Ishikawa (cell line): Measurements from ENCODE around the gene KCNJ9.
A peak's percentile ranks its signal among the peaks of the same experiment; 100 is the strongest.

Experiments
- CEBPB ChIP-seq: IDR thresholded peaks from 2 replicates; pipeline ENCODE4 v1.6.1; 2012
- CREB1 ChIP-seq: IDR thresholded peaks from 2 replicates; pipeline ENCODE4 v1.6.1; 2012; ENCODE audit warnings: low read depth
- EGR1 ChIP-seq: IDR thresholded peaks from 2 replicates; pipeline ENCODE4 v1.6.1; 2012
- EP300 ChIP-seq: IDR thresholded peaks from 2 replicates; pipeline ENCODE4 v1.6.1; 2012; ENCODE audit warnings: borderline replicate concordance
- FOXM1 ChIP-seq: IDR thresholded peaks from 2 replicates; pipeline ENCODE4 v1.6.1; 2012; ENCODE audit warnings: low read depth, borderline replicate concordance
- NFIC ChIP-seq: IDR thresholded peaks from 2 replicates; pipeline ENCODE4 v1.6.1; 2012
- RAD21 ChIP-seq: IDR thresholded peaks from 2 replicates; pipeline ENCODE4 v1.6.1; 2012; ENCODE audit warnings: low read depth
- TAF1 ChIP-seq: IDR thresholded peaks from 2 replicates; pipeline ENCODE4 v1.6.1; 2012; ENCODE audit warnings: low read depth, mild to moderate bottlenecking
- TCF12 ChIP-seq: IDR thresholded peaks from 2 replicates; pipeline ENCODE4 v1.6.1; 2012; ENCODE audit warnings: low read depth
- TEAD4 ChIP-seq: IDR thresholded peaks from 2 replicates; pipeline ENCODE4 v1.6.1; 2012
- YY1 ChIP-seq: IDR thresholded peaks from 2 replicates; pipeline ENCODE4 v1.6.1; 2012; ENCODE audit warnings: low read depth
- ZBTB7A ChIP-seq: IDR thresholded peaks from 2 replicates; pipeline ENCODE4 v1.6.1; 2012; ENCODE audit warnings: low read depth
- TF ChIP-seq, protein P1 (sequence below): IDR thresholded peaks from 2 replicates; pipeline ENCODE4 v1.6.1; 2012
- TF ChIP-seq, protein P2 (sequence below): IDR thresholded peaks from 2 replicates; pipeline ENCODE4 v1.6.1; 2012
- TF ChIP-seq, protein P3 (sequence below): IDR thresholded peaks from 2 replicates; pipeline ENCODE4 v1.6.1; 2012; ENCODE audit warnings: low read depth, mild to moderate bottlenecking

The KCNJ9 gene

GRCh38 chr1:160070243-160071163 lies 10.8 kb upstream of the KCNJ9 start:
- no peak for TF ChIP-seq RAD21
- TF ChIP-seq, protein P1, sequence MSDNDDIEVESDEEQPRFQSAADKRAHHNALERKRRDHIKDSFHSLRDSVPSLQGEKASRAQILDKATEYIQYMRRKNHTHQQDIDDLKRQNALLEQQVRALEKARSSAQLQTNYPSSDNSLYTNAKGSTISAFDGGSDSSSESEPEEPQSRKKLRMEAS = 0 out of 2 replicates have a peak, but pooled peaks have one; percentile 20

DNA sequence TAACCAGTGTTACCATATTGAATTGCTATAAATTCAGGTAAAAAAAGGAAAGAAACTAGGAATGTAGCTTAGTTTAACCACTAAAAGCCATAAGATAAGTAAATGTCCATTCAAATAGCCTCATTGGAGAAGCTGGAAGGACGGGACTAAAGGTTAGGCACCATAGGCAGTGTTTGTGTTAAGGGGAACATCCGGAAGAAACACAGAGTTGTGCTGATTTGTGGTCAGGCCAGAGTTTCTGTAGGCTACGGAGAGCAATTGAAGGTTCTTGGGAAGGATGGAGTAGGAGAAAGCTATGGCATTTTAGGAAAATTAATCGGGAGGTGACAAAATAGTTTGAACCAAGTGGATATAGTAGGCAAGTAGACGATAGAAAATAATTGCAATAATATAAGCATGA lies 10.0 kb upstream of the KCNJ9 start:
- TF ChIP-seq, protein P1 = no peak
- TF ChIP-seq TEAD4 (no peak), TCF12 (no peak), EP300 (no peak), RAD21 (no peak), ZBTB7A (no peak), TAF1 (no peak), YY1 (no peak), CREB1 (no peak), CEBPB (no peak), NFIC (no peak), FOXM1 (no peak), EGR1 (no peak)
- TF ChIP-seq, protein P2, sequence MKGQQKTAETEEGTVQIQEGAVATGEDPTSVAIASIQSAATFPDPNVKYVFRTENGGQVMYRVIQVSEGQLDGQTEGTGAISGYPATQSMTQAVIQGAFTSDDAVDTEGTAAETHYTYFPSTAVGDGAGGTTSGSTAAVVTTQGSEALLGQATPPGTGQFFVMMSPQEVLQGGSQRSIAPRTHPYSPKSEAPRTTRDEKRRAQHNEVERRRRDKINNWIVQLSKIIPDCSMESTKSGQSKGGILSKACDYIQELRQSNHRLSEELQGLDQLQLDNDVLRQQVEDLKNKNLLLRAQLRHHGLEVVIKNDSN = no peak
- TF ChIP-seq, protein P3, sequence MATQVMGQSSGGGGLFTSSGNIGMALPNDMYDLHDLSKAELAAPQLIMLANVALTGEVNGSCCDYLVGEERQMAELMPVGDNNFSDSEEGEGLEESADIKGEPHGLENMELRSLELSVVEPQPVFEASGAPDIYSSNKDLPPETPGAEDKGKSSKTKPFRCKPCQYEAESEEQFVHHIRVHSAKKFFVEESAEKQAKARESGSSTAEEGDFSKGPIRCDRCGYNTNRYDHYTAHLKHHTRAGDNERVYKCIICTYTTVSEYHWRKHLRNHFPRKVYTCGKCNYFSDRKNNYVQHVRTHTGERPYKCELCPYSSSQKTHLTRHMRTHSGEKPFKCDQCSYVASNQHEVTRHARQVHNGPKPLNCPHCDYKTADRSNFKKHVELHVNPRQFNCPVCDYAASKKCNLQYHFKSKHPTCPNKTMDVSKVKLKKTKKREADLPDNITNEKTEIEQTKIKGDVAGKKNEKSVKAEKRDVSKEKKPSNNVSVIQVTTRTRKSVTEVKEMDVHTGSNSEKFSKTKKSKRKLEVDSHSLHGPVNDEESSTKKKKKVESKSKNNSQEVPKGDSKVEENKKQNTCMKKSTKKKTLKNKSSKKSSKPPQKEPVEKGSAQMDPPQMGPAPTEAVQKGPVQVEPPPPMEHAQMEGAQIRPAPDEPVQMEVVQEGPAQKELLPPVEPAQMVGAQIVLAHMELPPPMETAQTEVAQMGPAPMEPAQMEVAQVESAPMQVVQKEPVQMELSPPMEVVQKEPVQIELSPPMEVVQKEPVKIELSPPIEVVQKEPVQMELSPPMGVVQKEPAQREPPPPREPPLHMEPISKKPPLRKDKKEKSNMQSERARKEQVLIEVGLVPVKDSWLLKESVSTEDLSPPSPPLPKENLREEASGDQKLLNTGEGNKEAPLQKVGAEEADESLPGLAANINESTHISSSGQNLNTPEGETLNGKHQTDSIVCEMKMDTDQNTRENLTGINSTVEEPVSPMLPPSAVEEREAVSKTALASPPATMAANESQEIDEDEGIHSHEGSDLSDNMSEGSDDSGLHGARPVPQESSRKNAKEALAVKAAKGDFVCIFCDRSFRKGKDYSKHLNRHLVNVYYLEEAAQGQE = no peak

GRCh38 chr1:160074865-160075264 lies 6.5 kb upstream of the KCNJ9 start:
- TF ChIP-seq, protein P3 = no peak
- TF ChIP-seq CREB1 = no peak
- no peak for TF ChIP-seq FOXM1
- TF ChIP-seq TCF12 = no peak
- no peak for TF ChIP-seq TEAD4
- TF ChIP-seq EP300 = no peak
- TF ChIP-seq, protein P1 = no peak
- TF ChIP-seq ZBTB7A = no peak
- TF ChIP-seq EGR1 = no peak
- no peak for TF ChIP-seq NFIC
- no peak for TF ChIP-seq TAF1
- TF ChIP-seq CEBPB = no peak
- TF ChIP-seq, protein P2 = no peak

GRCh38 chr1:160075836-160076235 lies 5.5 kb upstream of the KCNJ9 start:
- TF ChIP-seq, protein P1 = no peak
- TF ChIP-seq YY1 = no peak
- no peak for TF ChIP-seq TCF12
- no peak for TF ChIP-seq TAF1
- no peak for TF ChIP-seq TEAD4
- no peak for TF ChIP-seq FOXM1

DNA sequence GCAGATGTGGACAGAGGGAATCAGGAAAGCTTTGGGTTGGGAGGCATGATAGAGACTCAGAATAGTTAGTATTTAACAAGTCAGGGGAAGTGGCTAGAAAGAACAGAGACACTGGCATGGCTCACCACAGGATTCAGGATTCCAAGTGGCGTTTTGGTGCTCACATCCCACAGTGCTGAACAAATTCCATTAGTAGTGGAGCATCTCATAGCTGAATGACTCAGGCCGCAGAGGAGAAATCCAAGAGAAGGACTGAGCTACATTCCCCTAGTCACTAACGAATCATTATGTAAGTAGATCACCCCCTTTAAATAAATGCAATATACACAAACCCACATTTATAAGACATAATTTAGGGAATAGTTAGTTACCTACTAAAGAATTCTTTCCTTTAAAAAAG lies 5.0 kb upstream of the KCNJ9 start:
- TF ChIP-seq TEAD4 (no peak), FOXM1 (no peak), NFIC (no peak), ZBTB7A (no peak), YY1 (no peak), CEBPB (no peak), RAD21 (no peak), EP300 (no peak), TCF12 (no peak), TAF1 (no peak), CREB1 (no peak), EGR1 (no peak)
- TF ChIP-seq, protein P2 = no peak
- TF ChIP-seq, protein P3 = no peak
